Mesendoderm (in vitro differentiated cells): ENCODE data around the gene APBB2.

Experiments
- DNase-seq: peaks from one replicate; pipeline ENCODE4 v3.0.0; 2013
- H2AK5ac ChIP-seq: 2 replicates; pipeline ENCODE4 v1.6.1; 2013; ENCODE audit warnings: low read length, inconsistent platforms
- H2BK120ac ChIP-seq: 2 replicates; pipeline ENCODE4 v1.6.1; 2013; ENCODE audit warnings: low read depth, mild to moderate bottlenecking, low read length, moderate library complexity, mixed read lengths
- H2BK15ac ChIP-seq: replicated peaks from 2 replicates; pipeline ENCODE4 v1.6.1; 2013; ENCODE audit warnings: low read depth, mild to moderate bottlenecking, moderate library complexity
- H2BK5ac ChIP-seq: 2 replicates; pipeline ENCODE4 v1.6.1; 2013; ENCODE audit warnings: low read length, inconsistent platforms
- H3K18ac ChIP-seq: 2 replicates; pipeline ENCODE4 v1.6.1; 2013; ENCODE audit warnings: mild to moderate bottlenecking, low read length, mixed read lengths
- H3K23ac ChIP-seq: one replicate; pipeline ENCODE4 v1.6.1; 2013; ENCODE audit warnings: low read length
- H3K27ac ChIP-seq: 2 replicates; pipeline ENCODE4 v1.5.1; 2013; ENCODE audit warnings: low read depth, mild to moderate bottlenecking, inconsistent platforms, low read length, moderate library complexity
- H3K27me3 ChIP-seq: 2 replicates; pipeline ENCODE4 v1.6.1; 2013; ENCODE audit warnings: low read length, control low read depth, mild to moderate bottlenecking, inconsistent platforms; ENCODE audit not compliant: insufficient read depth, poor library complexity
- H3K36me3 ChIP-seq: 2 replicates; pipeline ENCODE4 v1.6.1; 2013; ENCODE audit warnings: low read length, inconsistent platforms; ENCODE audit not compliant: control insufficient read depth, insufficient read depth
- H3K4ac ChIP-seq: one replicate; pipeline ENCODE4 v1.6.1; 2013; ENCODE audit warnings: low read depth, mild to moderate bottlenecking, low read length, moderate library complexity
- H3K4me1 ChIP-seq: 2 replicates; pipeline ENCODE4 v1.6.1; 2013; ENCODE audit warnings: low read depth, low read length, inconsistent platforms; ENCODE audit not compliant: control insufficient read depth
- H3K4me2 ChIP-seq: 2 replicates; pipeline ENCODE4 v1.6.1; 2013; ENCODE audit warnings: low read length
- H3K4me3 ChIP-seq: 2 replicates; pipeline ENCODE4 v1.5.1; 2013; ENCODE audit warnings: mild to moderate bottlenecking, low read length
- H3K56ac ChIP-seq: one replicate; pipeline ENCODE4 v1.6.1; 2013; ENCODE audit warnings: low read length
- H3K79me1 ChIP-seq: 2 replicates; pipeline ENCODE4 v1.6.1; 2013; ENCODE audit warnings: low read length, inconsistent platforms
- H3K79me2 ChIP-seq: 2 replicates; pipeline ENCODE4 v1.6.1; 2013; ENCODE audit warnings: mild to moderate bottlenecking, low read length; ENCODE audit not compliant: control insufficient read depth, insufficient read depth
- H3K9ac ChIP-seq: 2 replicates; pipeline ENCODE4 v1.6.1; 2013; ENCODE audit warnings: low read length, inconsistent platforms
- H4K5ac ChIP-seq: one replicate; pipeline ENCODE4 v1.6.1; 2013; ENCODE audit warnings: low read length
- H4K8ac ChIP-seq: one replicate; pipeline ENCODE4 v1.6.1; 2013; ENCODE audit warnings: low read depth, mild to moderate bottlenecking, control low read depth, low read length, moderate library complexity
- WGBS: extraction: QIAGEN DNeasy Blood & Tissue Kit; methylation state at CpG from one replicate; pipeline ENCODE4 v1.1.7; 2013; ENCODE audit warnings: low lambda C conversion rate, missing lambda C conversion rate; ENCODE audit not compliant: insufficient coverage; ENCODE audit errors: extremely low coverage; 5-methylcytosine and 5-hydroxymethylcytosine counted together

Gene APBB2

GRCh38 chr4:41072021-41072777 is 142.1 kb downstream of the APBB2 start:
- Histone ChIP-seq H3K36me3 (no peaks in the 10 kb centered on the region), H2BK5ac (peak overlapping the region; percentile 23), H2BK15ac (no peak overlapping the region), H3K27ac (peak overlapping the region; percentile 49), H4K5ac (no peak overlapping the region), H3K4me3 (no peak overlapping the region), H3K9ac (no peak overlapping the region), H3K18ac (peak overlapping the region; percentile 87), H3K27me3 (no peaks in the 10 kb centered on the region), H2AK5ac (no peak overlapping the region), H3K79me1 (no peaks in the 10 kb centered on the region), H3K4me2 (no peak overlapping the region), H3K56ac (peak overlapping the region; percentile 51), H3K79me2 (no peaks in the 10 kb centered on the region), H3K4me1 (peaks cover 16% of the 10 kb centered on the region), H3K23ac (no peak overlapping the region), H4K8ac (no peak overlapping the region), H2BK120ac (no peak overlapping the region), H3K4ac (peak overlapping the region; percentile 10)
- whole genome bisulfite sequencing, result no CpG with 5 or more reads among the region's 7 CpGs
- peak; percentile 69 for DNase-seq

GRCh38 chr4:41070516-41071281 is 143.6 kb downstream of the APBB2 start:
- Histone ChIP-seq H3K79me1 (peaks cover 3% of the 10 kb centered on the region), H3K4me2 (no peak overlapping the region), H3K4me1 (peaks cover 11% of the 10 kb centered on the region), H3K79me2 (no peaks in the 10 kb centered on the region), H3K23ac (no peak overlapping the region), H2AK5ac (no peak overlapping the region), H3K27me3 (no peaks in the 10 kb centered on the region), H3K27ac (peak overlapping the region; percentile 41), H2BK15ac (no peak overlapping the region), H4K5ac (no peak overlapping the region), H4K8ac (no peak overlapping the region), H3K9ac (no peak overlapping the region), H2BK120ac (no peak overlapping the region), H3K56ac (no peak overlapping the region), H2BK5ac (peak overlapping the region; percentile 65), H3K4me3 (no peak overlapping the region), H3K4ac (peak overlapping the region; percentile 16), H3K36me3 (no peaks in the 10 kb centered on the region), H3K18ac (peak overlapping the region; percentile 64)
- no CpG with 5 or more reads among the region's 10 CpGs for WGBS
- DNase-seq, result no peak

GRCh38 chr4:41069838-41070237 is 144.5 kb downstream of the APBB2 start:
- peak; percentile 90 for DNase-seq
- Histone ChIP-seq H3K4me2 (no peak overlapping the region), H3K4me3 (no peak overlapping the region)

GRCh38 chr4:41069257-41069656 is 145.1 kb downstream of the APBB2 start:
- DNase-seq, result no peak
- Histone ChIP-seq H3K56ac (peak overlapping the region; percentile 11), H3K4me2 (no peak overlapping the region), H4K5ac (no peak overlapping the region), H3K27me3 (no peaks in the 10 kb centered on the region), H2BK15ac (no peak overlapping the region), H3K79me2 (no peaks in the 10 kb centered on the region), H3K23ac (no peak overlapping the region), H3K79me1 (peaks cover 3% of the 10 kb centered on the region), H3K36me3 (no peaks in the 10 kb centered on the region), H3K4ac (peak overlapping the region; percentile 70), H4K8ac (no peak overlapping the region), H2BK5ac (no peak overlapping the region), H3K4me3 (no peak overlapping the region), H3K4me1 (peaks cover 8% of the 10 kb centered on the region), H3K18ac (peak overlapping the region; percentile 14), H2BK120ac (peak overlapping the region; percentile 6), H3K27ac (no peak overlapping the region), H2AK5ac (no peak overlapping the region), H3K9ac (no peak overlapping the region)
- WGBS, result no CpG with 5 or more reads among the region's 5 CpGs

More at GRCh38 chr4:41069838-41070237, 144.5 kb downstream of the APBB2 start:
- no peak overlapping the region for H2BK120ac ChIP-seq
- H3K27ac ChIP-seq, result no peak overlapping the region
- no peak overlapping the region for H4K5ac ChIP-seq
- H3K23ac ChIP-seq, result no peak overlapping the region
- H4K8ac ChIP-seq, result no peak overlapping the region
- peaks cover 3% of the 10 kb centered on the region for H3K79me1 ChIP-seq
- no peaks in the 10 kb centered on the region for H3K27me3 ChIP-seq
- WGBS, result no CpG with 5 or more reads among the region's 1 CpG
- no peak overlapping the region for H2BK5ac ChIP-seq
- H2BK15ac ChIP-seq, result no peak overlapping the region
- no peak overlapping the region for H3K18ac ChIP-seq
- H3K36me3 ChIP-seq, result no peaks in the 10 kb centered on the region
- H3K79me2 ChIP-seq, result no peaks in the 10 kb centered on the region
- H3K4ac ChIP-seq, result no peak overlapping the region
- H2AK5ac ChIP-seq, result no peak overlapping the region
- no peak overlapping the region for H3K9ac ChIP-seq
- H3K4me1 ChIP-seq, result peaks cover 8% of the 10 kb centered on the region
- H3K56ac ChIP-seq, result no peak overlapping the region

- Histone ChIP-seq H3K56ac (no peak overlapping the region), H3K4me1 (peaks cover 4% of the 10 kb centered on the region)
- WGBS, result no CpG with 5 or more reads among the region's 5 CpGs
Measured at GRCh38 chr4:41067369-41067768, 147.0 kb downstream of the APBB2 start.

More at GRCh38 chr4:41067369-41067768, 147.0 kb downstream of the APBB2 start:
- Histone ChIP-seq H3K9ac (no peak overlapping the region), H3K4me2 (no peak overlapping the region), H2BK120ac (no peak overlapping the region), H3K23ac (no peak overlapping the region), H4K8ac (no peak overlapping the region), H2AK5ac (no peak overlapping the region), H3K36me3 (no peaks in the 10 kb centered on the region), H2BK5ac (no peak overlapping the region), H3K27me3 (no peaks in the 10 kb centered on the region), H3K79me2 (no peaks in the 10 kb centered on the region), H3K79me1 (peaks cover 3% of the 10 kb centered on the region), H3K18ac (no peak overlapping the region), H3K4me3 (no peak overlapping the region), H2BK15ac (no peak overlapping the region), H4K5ac (no peak overlapping the region), H3K4ac (no peak overlapping the region), H3K27ac (no peak overlapping the region)
- no peak for DNase-seq
